Adipose tissue (tissue), 3 donors: ENCODE results near the gene TOR2A. TPM values are rescaled to one million over a fixed set of nuclear protein-coding genes. Genes with fewer than 3 reads are reported as not detected.
"Not testable (repeated sequence)": the region's sequence is repeated elsewhere in the genome, so short reads cannot be mapped to it uniquely, and the experiment has no call there.

Source experiments
- H3K27ac ChIP-seq: one replicate; pipeline ENCODE4 v1.5.1; 2013; ENCODE audit warnings: low read depth, low read length
- WGBS, 3 donors: extraction: QIAGEN DNeasy Blood & Tissue Kit; methylation state at CpG; one replicate each; pipeline ENCODE4 v1.1.7; 2013; 5-methylcytosine and 5-hydroxymethylcytosine counted together
- polyA plus RNA-seq, 3 donors: library from polyadenylated mRNA; stranded (reverse); fragments of 200-250 nt; gene quantifications; one replicate each; pipeline ENCODE4 v1.2.3, GENCODE V29; 2013
- donor health status: healthy with polysubstance abuse.
- donor health status: Bipolar disorder and iron deficiency.
- donor health status: healthy.

TOR2A gene
- 10 to 100 TPM in 2 of 3 donors, 1 to 10 TPM in 1; 9.6 to 12.8 (median 10.6) TPM for polyA plus RNA-seq

GRCh38 chr9:127734747-127735529 lies at the start of gene TOR2A:
Gene TOR2A (minus strand): TSS chr9:127735294. CDS start chr9:127735270, 24 bp downstream.
- WGBS, 3 donors, result 0% methylated on average over 70 to 76 of the region's 76 CpGs
- peak within 1 kb of the TSS; percentile 68 for H3K27ac ChIP-seq

GRCh38 chr9:127783111-127784008 lies 48.3 kb upstream of the TOR2A start:
- 42 to 69% (median 44%) methylated on average over 20 of the region's 20 CpGs for WGBS, 3 donors

GRCh38 chr9:127781806-127782205 lies 46.7 kb upstream of the TOR2A start:
- 91 to 94% (median 94%) methylated on average over 4 of the region's 4 CpGs for WGBS, 3 donors
- no peak overlapping the region for H3K27ac ChIP-seq

More at GRCh38 chr9:127783111-127784008, 48.3 kb upstream of the TOR2A start:
- H3K27ac ChIP-seq, result peak overlapping the region; percentile 60

GRCh38 chr9:127780909-127781308 lies 45.8 kb upstream of the TOR2A start:
- H3K27ac ChIP-seq, result not testable (repeated sequence)
- 65 to 95% (median 68%) methylated on average over 9 of the region's 9 CpGs for WGBS, 3 donors

GRCh38 chr9:127780126-127780885 lies 45.2 kb upstream of the TOR2A start:
- 68 to 74% (median 73%) methylated on average over 20 of the region's 20 CpGs for WGBS, 3 donors
- H3K27ac ChIP-seq, result no peak overlapping the region

GRCh38 chr9:127779136-127779981 lies 44.3 kb upstream of the TOR2A start:
- peak overlapping the region; percentile 53 for H3K27ac ChIP-seq
- 49 to 72% (median 49%) methylated on average over 17 of the region's 17 CpGs for WGBS, 3 donors

GRCh38 chr9:127778280-127779135 lies 43.4 kb upstream of the TOR2A start, which contains the start of gene SH2D3C:
Gene SH2D3C (minus strand): TSS chr9:127778666. CDS start chr9:127778627, 39 bp downstream.
- peak within 1 kb of the TSS; percentile 53 for H3K27ac ChIP-seq
- WGBS, 3 donors, result 18 to 68% (median 22%) methylated on average over 13 of the region's 13 CpGs

- H3K27ac ChIP-seq, result no peak overlapping the region
- WGBS, 3 donors, result 47 to 74% (median 47%) methylated on average over 17 to 18 of the region's 18 CpGs
These were observed 42.4 kb upstream of the TOR2A start for GRCh38 chr9:127777368-127777980.

GRCh38 chr9:127776924-127777289 lies 41.8 kb upstream of the TOR2A start:
- H3K27ac ChIP-seq, result no peak overlapping the region
- 46 to 51% (median 47%) methylated on average over 5 of the region's 5 CpGs for WGBS, 3 donors

- no peak overlapping the region for H3K27ac ChIP-seq
These were observed 41.3 kb upstream of the TOR2A start for GRCh38 chr9:127776195-127776923.

GRCh38 chr9:127773981-127774380 lies 38.9 kb upstream of the TOR2A start:
- H3K27ac ChIP-seq, result no peak overlapping the region
- WGBS, 3 donors, result 86 to 94% (median 94%) methylated on average over 10 of the region's 10 CpGs

More at GRCh38 chr9:127776195-127776923, 41.3 kb upstream of the TOR2A start:
- 46 to 56% (median 49%) methylated on average over 15 of the region's 15 CpGs for WGBS, 3 donors

- WGBS, 3 donors, result 87 to 92% (median 88%) methylated on average over 3 of the region's 3 CpGs
- H3K27ac ChIP-seq, result no peak overlapping the region
These were observed 38.2 kb upstream of the TOR2A start for GRCh38 chr9:127773272-127773671.

- 95 to 97% (median 96%) methylated on average over 5 of the region's 5 CpGs for WGBS, 3 donors
- no peak overlapping the region for H3K27ac ChIP-seq
These were observed 37.5 kb upstream of the TOR2A start for GRCh38 chr9:127772603-127773002.

- H3K27ac ChIP-seq, result no peak overlapping the region
- WGBS, 3 donors, result 5 to 9% (median 8%) methylated on average over 19 of the region's 19 CpGs
These were observed 36.6 kb upstream of the TOR2A start for GRCh38 chr9:127771570-127772189.

GRCh38 chr9:127770905-127771569 lies 35.9 kb upstream of the TOR2A start:
- WGBS, 3 donors, result 2% methylated on average over 24 to 43 of the region's 43 CpGs
- H3K27ac ChIP-seq, result no peak overlapping the region
